HL-60 (cell line): Measurements from ENCODE around the gene DHX30.

ENCODE experiments used
- DNase-seq, 2 experiments: peaks; one replicate each; pipeline ENCODE4 v3.0.0-alpha.2; 2010 to 2020; ENCODE audit warnings: low read depth in 1 of 2, low spot score in 1 of 2
- H3K27ac ChIP-seq: fragments of 250-450 bp; sonication (Bioruptor Pico); replicated peaks from 2 replicates; pipeline ENCODE4 v1.5.1; 2020; ENCODE audit warnings: mild to moderate bottlenecking, moderate library complexity
- H3K27me3 ChIP-seq: fragments of 250-450 bp; sonication (Bioruptor Pico); 2 replicates; pipeline ENCODE4 v1.5.1; 2021; ENCODE audit warnings: mild to moderate bottlenecking, moderate library complexity; ENCODE audit not compliant: insufficient read depth, poor library complexity, severe bottlenecking
- H3K4me3 ChIP-seq: replicated peaks from 2 replicates; pipeline ENCODE4 v1.5.1; 2011; ENCODE audit warnings: mild to moderate bottlenecking, control low read depth, low read length; ENCODE audit not compliant: insufficient read depth
- GABPA ChIP-seq: IDR thresholded peaks from 2 replicates; pipeline ENCODE4 v1.6.1; 2012; ENCODE audit warnings: low read depth
- POLR2AphosphoS5 ChIP-seq: IDR thresholded peaks from 2 replicates; pipeline ENCODE4 v1.6.1; 2012; ENCODE audit warnings: low read depth
- SPI1 ChIP-seq: IDR thresholded peaks from 2 replicates; pipeline ENCODE4 v1.6.1; 2012; ENCODE audit warnings: low read depth, mild to moderate bottlenecking, borderline replicate concordance
- TF ChIP-seq, protein P1 (sequence below): IDR thresholded peaks from one replicate; pipeline ENCODE4 v1.5.1; 2011; ENCODE audit warnings: low read length, control low read depth, inconsistent platforms; ENCODE audit not compliant: insufficient read depth
- TF ChIP-seq, protein P2 (sequence below): IDR thresholded peaks from 2 replicates; pipeline ENCODE4 v1.6.1; 2012; ENCODE audit warnings: low read depth; ENCODE audit not compliant: insufficient replicate concordance

DHX30 gene

DNA sequence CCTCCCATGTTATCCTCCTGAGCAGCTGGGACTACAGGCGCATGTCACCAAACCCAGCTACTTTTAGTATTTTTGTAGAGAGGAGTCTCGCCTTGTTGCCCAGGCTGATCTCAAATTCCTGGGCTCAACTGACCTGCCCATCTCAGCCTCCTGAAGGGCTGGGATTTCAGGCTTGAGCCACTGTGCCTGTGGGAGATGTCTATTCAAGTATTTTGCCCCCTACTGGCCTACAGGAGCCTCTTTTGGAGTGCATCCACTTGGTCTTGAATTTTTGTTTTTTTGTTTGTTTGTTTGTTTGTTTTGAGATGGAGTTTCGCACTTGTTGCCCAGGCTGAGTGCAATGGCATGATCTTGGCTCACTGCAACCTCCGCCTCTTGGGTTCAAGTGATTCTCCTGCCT is 3.2 kb upstream of the DHX30 start:
- TF ChIP-seq, protein P1, sequence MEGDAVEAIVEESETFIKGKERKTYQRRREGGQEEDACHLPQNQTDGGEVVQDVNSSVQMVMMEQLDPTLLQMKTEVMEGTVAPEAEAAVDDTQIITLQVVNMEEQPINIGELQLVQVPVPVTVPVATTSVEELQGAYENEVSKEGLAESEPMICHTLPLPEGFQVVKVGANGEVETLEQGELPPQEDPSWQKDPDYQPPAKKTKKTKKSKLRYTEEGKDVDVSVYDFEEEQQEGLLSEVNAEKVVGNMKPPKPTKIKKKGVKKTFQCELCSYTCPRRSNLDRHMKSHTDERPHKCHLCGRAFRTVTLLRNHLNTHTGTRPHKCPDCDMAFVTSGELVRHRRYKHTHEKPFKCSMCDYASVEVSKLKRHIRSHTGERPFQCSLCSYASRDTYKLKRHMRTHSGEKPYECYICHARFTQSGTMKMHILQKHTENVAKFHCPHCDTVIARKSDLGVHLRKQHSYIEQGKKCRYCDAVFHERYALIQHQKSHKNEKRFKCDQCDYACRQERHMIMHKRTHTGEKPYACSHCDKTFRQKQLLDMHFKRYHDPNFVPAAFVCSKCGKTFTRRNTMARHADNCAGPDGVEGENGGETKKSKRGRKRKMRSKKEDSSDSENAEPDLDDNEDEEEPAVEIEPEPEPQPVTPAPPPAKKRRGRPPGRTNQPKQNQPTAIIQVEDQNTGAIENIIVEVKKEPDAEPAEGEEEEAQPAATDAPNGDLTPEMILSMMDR = peak; percentile 16
- TF ChIP-seq, protein P2, sequence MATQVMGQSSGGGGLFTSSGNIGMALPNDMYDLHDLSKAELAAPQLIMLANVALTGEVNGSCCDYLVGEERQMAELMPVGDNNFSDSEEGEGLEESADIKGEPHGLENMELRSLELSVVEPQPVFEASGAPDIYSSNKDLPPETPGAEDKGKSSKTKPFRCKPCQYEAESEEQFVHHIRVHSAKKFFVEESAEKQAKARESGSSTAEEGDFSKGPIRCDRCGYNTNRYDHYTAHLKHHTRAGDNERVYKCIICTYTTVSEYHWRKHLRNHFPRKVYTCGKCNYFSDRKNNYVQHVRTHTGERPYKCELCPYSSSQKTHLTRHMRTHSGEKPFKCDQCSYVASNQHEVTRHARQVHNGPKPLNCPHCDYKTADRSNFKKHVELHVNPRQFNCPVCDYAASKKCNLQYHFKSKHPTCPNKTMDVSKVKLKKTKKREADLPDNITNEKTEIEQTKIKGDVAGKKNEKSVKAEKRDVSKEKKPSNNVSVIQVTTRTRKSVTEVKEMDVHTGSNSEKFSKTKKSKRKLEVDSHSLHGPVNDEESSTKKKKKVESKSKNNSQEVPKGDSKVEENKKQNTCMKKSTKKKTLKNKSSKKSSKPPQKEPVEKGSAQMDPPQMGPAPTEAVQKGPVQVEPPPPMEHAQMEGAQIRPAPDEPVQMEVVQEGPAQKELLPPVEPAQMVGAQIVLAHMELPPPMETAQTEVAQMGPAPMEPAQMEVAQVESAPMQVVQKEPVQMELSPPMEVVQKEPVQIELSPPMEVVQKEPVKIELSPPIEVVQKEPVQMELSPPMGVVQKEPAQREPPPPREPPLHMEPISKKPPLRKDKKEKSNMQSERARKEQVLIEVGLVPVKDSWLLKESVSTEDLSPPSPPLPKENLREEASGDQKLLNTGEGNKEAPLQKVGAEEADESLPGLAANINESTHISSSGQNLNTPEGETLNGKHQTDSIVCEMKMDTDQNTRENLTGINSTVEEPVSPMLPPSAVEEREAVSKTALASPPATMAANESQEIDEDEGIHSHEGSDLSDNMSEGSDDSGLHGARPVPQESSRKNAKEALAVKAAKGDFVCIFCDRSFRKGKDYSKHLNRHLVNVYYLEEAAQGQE = no peak
- TF ChIP-seq GABPA = no peak
- no peak for DNase-seq
- no peak overlapping the region for H3K27ac ChIP-seq

DNA sequence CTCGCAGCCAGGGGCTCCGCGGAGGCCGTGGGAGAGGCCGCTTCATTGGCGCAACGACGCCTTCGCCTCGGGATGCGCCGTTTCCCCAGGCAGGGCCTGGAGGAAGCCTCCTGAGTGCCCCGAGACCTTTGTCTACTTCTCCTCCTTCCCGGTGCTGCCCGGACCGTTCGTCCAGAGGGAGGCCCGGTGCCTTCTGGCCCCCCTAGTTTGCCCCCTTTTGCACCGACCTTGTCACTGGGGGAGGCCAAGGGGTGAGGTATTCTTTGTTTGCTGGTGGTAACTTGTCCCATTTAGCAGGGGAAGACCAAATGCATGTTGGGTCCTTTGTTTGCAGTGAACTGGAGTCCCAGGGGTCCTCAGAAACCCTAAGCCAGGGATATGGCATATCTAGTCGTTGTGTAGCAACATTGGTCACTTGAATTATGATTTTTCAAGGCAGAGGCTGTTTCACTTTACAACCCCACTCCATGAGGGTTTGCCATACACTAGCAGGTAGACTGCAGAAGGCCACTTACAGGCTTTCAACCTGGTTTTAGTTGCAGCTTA is 615 bp downstream of the DHX30 start:
- no peak for TF ChIP-seq SPI1
- TF ChIP-seq POLR2AphosphoS5 = no peak
- TF ChIP-seq, protein P2 = no peak
- TF ChIP-seq, protein P1 = no peak
- TF ChIP-seq GABPA = no peak
- Histone ChIP-seq H3K27ac (peak overlapping the region; percentile 63), H3K27me3 (no peaks in the 10 kb centered on the region), H3K4me3 (peak overlapping the region; percentile 87)
- DNase-seq = peak; percentile 52 to 57

More for the DNA sequence above, 3.2 kb upstream of the DHX30 start:
- H3K27me3 ChIP-seq = no peaks in the 10 kb centered on the region
- H3K4me3 ChIP-seq = no peak overlapping the region

DNA sequence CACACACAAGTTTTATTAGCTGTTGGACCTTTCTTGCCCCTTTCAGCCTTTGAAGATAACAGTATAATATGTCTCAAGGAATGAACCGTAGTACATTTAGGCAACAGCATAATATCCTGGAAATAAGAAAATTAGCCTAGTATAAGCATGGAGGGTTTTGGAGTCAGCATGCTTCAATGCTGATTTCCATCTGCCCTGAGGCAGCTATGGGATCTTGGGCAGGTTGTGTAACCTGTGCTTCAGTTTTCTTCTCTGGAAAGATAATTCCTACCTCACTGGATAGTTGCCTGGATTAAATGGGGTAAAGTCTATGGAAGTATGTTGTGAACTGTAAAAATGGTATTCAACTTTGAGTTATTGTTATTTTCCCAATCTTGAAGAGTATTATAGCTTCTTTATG is 1.6 kb downstream of the DHX30 start:
- DNase-seq = no peak
- no peak for TF ChIP-seq POLR2AphosphoS5
- TF ChIP-seq, protein P2 = no peak
- no peak for TF ChIP-seq SPI1
- no peak for TF ChIP-seq GABPA
- TF ChIP-seq, protein P1 = no peak
- Histone ChIP-seq H3K27me3 (no peaks in the 10 kb centered on the region), H3K4me3 (no peak overlapping the region), H3K27ac (no peak overlapping the region)
